ENCODE results near the gene CPNE5.

- TF ChIP-seq, protein P1, sequence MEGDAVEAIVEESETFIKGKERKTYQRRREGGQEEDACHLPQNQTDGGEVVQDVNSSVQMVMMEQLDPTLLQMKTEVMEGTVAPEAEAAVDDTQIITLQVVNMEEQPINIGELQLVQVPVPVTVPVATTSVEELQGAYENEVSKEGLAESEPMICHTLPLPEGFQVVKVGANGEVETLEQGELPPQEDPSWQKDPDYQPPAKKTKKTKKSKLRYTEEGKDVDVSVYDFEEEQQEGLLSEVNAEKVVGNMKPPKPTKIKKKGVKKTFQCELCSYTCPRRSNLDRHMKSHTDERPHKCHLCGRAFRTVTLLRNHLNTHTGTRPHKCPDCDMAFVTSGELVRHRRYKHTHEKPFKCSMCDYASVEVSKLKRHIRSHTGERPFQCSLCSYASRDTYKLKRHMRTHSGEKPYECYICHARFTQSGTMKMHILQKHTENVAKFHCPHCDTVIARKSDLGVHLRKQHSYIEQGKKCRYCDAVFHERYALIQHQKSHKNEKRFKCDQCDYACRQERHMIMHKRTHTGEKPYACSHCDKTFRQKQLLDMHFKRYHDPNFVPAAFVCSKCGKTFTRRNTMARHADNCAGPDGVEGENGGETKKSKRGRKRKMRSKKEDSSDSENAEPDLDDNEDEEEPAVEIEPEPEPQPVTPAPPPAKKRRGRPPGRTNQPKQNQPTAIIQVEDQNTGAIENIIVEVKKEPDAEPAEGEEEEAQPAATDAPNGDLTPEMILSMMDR (conservative IDR thresholded peaks at IDR 0.05; ENCODE audit: low read depth, low read length), result no peak
- TF ChIP-seq POLR2A (IDR thresholded peaks at IDR 0.05; ENCODE audit: low read depth, low read length) (no peak), NFE2L2 (IDR thresholded peaks at IDR 0.05; ENCODE audit: low read depth, low read length) (no peak), MAFK (IDR thresholded peaks at IDR 0.05; ENCODE audit: low read depth, low read length) (no peak), MXI1 (IDR thresholded peaks at IDR 0.05; ENCODE audit: borderline replicate concordance, low read depth, low read length) (no peak), CEBPB (IDR thresholded peaks at IDR 0.05; ENCODE audit: low read depth, low read length) (no peak), BHLHE40 (IDR thresholded peaks at IDR 0.05; ENCODE audit: low read depth, low read length) (no peak), SMC3 (IDR thresholded peaks at IDR 0.05; ENCODE audit: low read depth, low read length) (no peak), RAD21 (IDR thresholded peaks at IDR 0.05; ENCODE audit: low read length) (no peak)
- TF ChIP-seq, protein P2, sequence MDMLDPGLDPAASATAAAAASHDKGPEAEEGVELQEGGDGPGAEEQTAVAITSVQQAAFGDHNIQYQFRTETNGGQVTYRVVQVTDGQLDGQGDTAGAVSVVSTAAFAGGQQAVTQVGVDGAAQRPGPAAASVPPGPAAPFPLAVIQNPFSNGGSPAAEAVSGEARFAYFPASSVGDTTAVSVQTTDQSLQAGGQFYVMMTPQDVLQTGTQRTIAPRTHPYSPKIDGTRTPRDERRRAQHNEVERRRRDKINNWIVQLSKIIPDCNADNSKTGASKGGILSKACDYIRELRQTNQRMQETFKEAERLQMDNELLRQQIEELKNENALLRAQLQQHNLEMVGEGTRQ (IDR thresholded peaks at IDR 0.05; ENCODE audit: low read depth, low read length), result no peak
Observed at GRCh38 chr6:36766399-36766945, 72.8 kb downstream of the CPNE5 start.
